SK-N-SH (cell line): ENCODE data around the gene ZKSCAN1. TPM values are rescaled to one million over a fixed set of nuclear protein-coding genes. Genes with fewer than 3 reads are reported as not detected.

Experiments used
- CTCF ChIA-PET: fragments of 300-600, 350-600 bp; formaldehyde crosslinking; extraction: SDS; loops from one replicate; lab custom pipeline; 2021; lab: Yijun Ruan, JAX
- POLR2A ChIA-PET: fragments of 350-600 bp; sonication (Branson Sonifier 250); formaldehyde crosslinking; extraction: SDS; loops from one replicate; lab custom pipeline; 2020; ENCODE audit warnings: antibody characterized with exemption, inconsistent platforms; lab: Yijun Ruan, JAX
- DNase-seq: peaks from one replicate; pipeline ENCODE4 v3.0.0; 2012
- H2AFZ ChIP-seq: fragments of 200-600 bp; sonication (generic); 2 replicates; pipeline ENCODE4 v1.8.1; 2016; ENCODE audit warnings: antibody characterized with exemption, mild to moderate bottlenecking, low read depth
- H3F3A ChIP-seq: fragments of 200-600 bp; sonication (generic); replicated peaks from 2 replicates; pipeline ENCODE3; 2016; ENCODE audit warnings: antibody characterized with exemption, mild to moderate bottlenecking; ENCODE audit not compliant: insufficient read depth
- H3K27ac ChIP-seq, 2 experiments: fragments of 200-500 bp in 1 of 2; fragments of 200-600 bp in 1 of 2; sonication (Bioruptor generic) in 1 of 2; sonication (generic), shearing (Covaris generic) in 1 of 2; 2 replicates each; pipeline versions ENCODE4 v1.5.1 to v1.6.1; 2014 to 2016; ENCODE audit warnings: low read depth in 2 of 2, inconsistent platforms in 1 of 2, low read length in 1 of 2, mild to moderate bottlenecking in 1 of 2, mixed read lengths in 1 of 2
- H3K27me3 ChIP-seq: fragments of 200-600 bp; sonication (generic), shearing (Covaris generic); 2 replicates; pipeline ENCODE4 v1.6.1; 2016; ENCODE audit warnings: mixed run types; ENCODE audit not compliant: insufficient read depth
- H3K36me3 ChIP-seq, 2 experiments: fragments of 200-500 bp in 1 of 2; fragments of 200-600 bp in 1 of 2; sonication (Bioruptor generic) in 1 of 2; sonication (generic) in 1 of 2; replicated peaks in 1 of 2; 2 replicates each; pipeline versions ENCODE3 to v1.5.1; 2014 to 2016; ENCODE audit warnings: low read length in 1 of 2, mild to moderate bottlenecking in 1 of 2; ENCODE audit not compliant: insufficient read depth in 2 of 2, control insufficient read depth in 1 of 2
- H3K4me1 ChIP-seq, 2 experiments: fragments of 200-500 bp in 1 of 2; fragments of 200-600 bp in 1 of 2; sonication (Bioruptor generic) in 1 of 2; sonication (generic), shearing (Covaris generic) in 1 of 2; 2 replicates each; pipeline versions ENCODE4 v1.5.1 to v1.6.1; 2014 to 2016; ENCODE audit warnings: low read depth in 1 of 2, low read length in 1 of 2, mixed run types in 1 of 2; ENCODE audit not compliant: insufficient read depth in 2 of 2, control insufficient read depth in 1 of 2
- H3K4me2 ChIP-seq: fragments of 200-600 bp; sonication (generic), shearing (Covaris generic); 2 replicates; pipeline ENCODE4 v1.6.1; 2017; ENCODE audit warnings: mixed run types
- H3K4me3 ChIP-seq, 2 experiments: fragments of 200-500 bp in 1 of 2; fragments of 200-600 bp in 1 of 2; sonication (Bioruptor generic) in 1 of 2; sonication (generic), shearing (Covaris generic) in 1 of 2; 2 replicates each; pipeline versions ENCODE4 v1.5.1 to v1.8.1; 2014 to 2016; ENCODE audit warnings: low read depth in 2 of 2, inconsistent platforms in 1 of 2, low read length in 1 of 2, mild to moderate bottlenecking in 1 of 2, mixed read lengths in 1 of 2, moderate library complexity in 1 of 2
- H3K79me2 ChIP-seq: fragments of 200-600 bp; sonication (generic); 2 replicates; pipeline ENCODE4 v1.8.1; 2017; ENCODE audit warnings: mild to moderate bottlenecking; ENCODE audit not compliant: insufficient read depth
- H3K9ac ChIP-seq: fragments of 200-600 bp; sonication (generic); 2 replicates; pipeline ENCODE4 v1.6.1; 2017; ENCODE audit warnings: mixed run types
- H3K9me2 ChIP-seq: fragments of 200-600 bp; sonication (generic); 2 replicates; pipeline ENCODE4 v1.6.1; 2017; ENCODE audit warnings: mixed run types
- H3K9me3 ChIP-seq: fragments of 200-600 bp; sonication (generic); 2 replicates; pipeline ENCODE4 v1.6.1; 2017; ENCODE audit warnings: mixed run types, mild to moderate bottlenecking, moderate library complexity
- H4K20me1 ChIP-seq: fragments of 200-600 bp; sonication (generic); 2 replicates; pipeline ENCODE4 v1.6.1; 2017; ENCODE audit warnings: mild to moderate bottlenecking, mixed run types; ENCODE audit not compliant: insufficient read depth
- CHD2 ChIP-seq: fragments of 150-350 bp; IDR thresholded peaks from 2 replicates; pipeline ENCODE4 v1.6.1; 2018; ENCODE audit warnings: low read length; ENCODE audit not compliant: partially characterized antibody
- EZH2phosphoT487 ChIP-seq: fragments of 200-600 bp; sonication (generic); IDR thresholded peaks from 2 replicates; pipeline ENCODE4 v1.6.1; 2017; ENCODE audit warnings: low read depth, mixed run types, mild to moderate bottlenecking, antibody characterized with exemption, moderate library complexity, borderline replicate concordance
- FOSL2 ChIP-seq: IDR thresholded peaks from 2 replicates; pipeline ENCODE4 v1.4.0; 2012; ENCODE audit warnings: low read depth, mild to moderate bottlenecking, moderate library complexity, borderline replicate concordance
- GABPA ChIP-seq: IDR thresholded peaks from 2 replicates; pipeline ENCODE4 v1.4.0; 2012; ENCODE audit warnings: low read depth, mild to moderate bottlenecking
- JUND ChIP-seq: IDR thresholded peaks from 2 replicates; pipeline ENCODE4 v1.4.0; 2012
- POLR2AphosphoS5 ChIP-seq: IDR thresholded peaks from 2 replicates; pipeline ENCODE4 v1.6.1; 2012; ENCODE audit warnings: low read depth, low read length
- RCOR1 ChIP-seq: fragments of 150-350 bp; IDR thresholded peaks from 2 replicates; pipeline ENCODE4 v1.6.1; 2017; ENCODE audit warnings: antibody characterized with exemption, low read length
- REST ChIP-seq: IDR thresholded peaks from 2 replicates; pipeline ENCODE4 v1.6.1; 2012; ENCODE audit warnings: mild to moderate bottlenecking, low read depth, low read length, moderate library complexity
- SIN3A ChIP-seq: IDR thresholded peaks from 2 replicates; pipeline ENCODE4 v1.6.1; 2012; ENCODE audit warnings: low read depth, mild to moderate bottlenecking, low read length, moderate library complexity, borderline replicate concordance
- SMC3 ChIP-seq: IDR thresholded peaks from 2 replicates; pipeline ENCODE4 v1.6.1; 2012; ENCODE audit warnings: low read depth, low read length, improper control_type of control experiment
- TCF12 ChIP-seq: IDR thresholded peaks from 2 replicates; pipeline ENCODE4 v1.4.0; 2012
- ZBTB33 ChIP-seq: IDR thresholded peaks from 2 replicates; pipeline ENCODE4 v1.4.0; 2012; ENCODE audit warnings: low read depth, borderline replicate concordance
- WGBS: methylation state at CpG from one replicate; pipeline ENCODE4 v1.1.6; 2017; ENCODE audit warnings: low lambda C conversion rate; 5-methylcytosine and 5-hydroxymethylcytosine counted together
- polyA plus RNA-seq, 3 experiments: library from polyadenylated mRNA; depleted of rRNA; stranded (reverse); fragments of >200 nt; gene quantifications; 2 replicates each; pipeline ENCODE4 v1.2.3, GENCODE V29; 2012

ZKSCAN1 gene
- polyA plus RNA-seq, 1 of the 3 experiments (the other 2 are of a cell fraction) = 21.1 TPM

DNA sequence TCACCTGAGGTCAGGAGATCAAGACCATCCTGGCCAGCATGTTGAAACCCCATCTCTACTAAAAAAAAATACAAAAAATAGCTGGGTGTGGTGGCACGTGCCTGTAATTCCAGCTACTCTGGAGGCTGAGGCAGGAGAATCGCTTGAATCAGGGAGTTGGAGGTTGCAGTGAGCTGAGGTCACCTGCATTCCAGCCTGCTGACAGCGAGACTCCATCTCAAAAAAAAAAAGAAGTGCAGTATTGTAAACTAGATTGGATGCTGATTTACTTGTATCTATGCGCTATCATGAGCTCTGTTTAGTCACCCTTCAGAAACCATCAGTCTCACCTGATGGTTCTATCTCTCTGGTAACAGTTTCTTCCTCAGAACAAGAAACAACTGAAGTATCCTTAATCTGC, 48.0 kb downstream of the ZKSCAN1 start:
- H3K4me1 ChIP-seq = peaks cover 0 to 21% of the 10 kb centered on the region in 2 experiments; a peak in 1 of 4 replicates
- DNase-seq = no peak
- H3K9me3 ChIP-seq = no peaks in the 10 kb centered on the region
- WGBS = 98% methylated on average over 4 of the region's 4 CpGs
- H3F3A ChIP-seq = peaks cover 34% of the 10 kb centered on the region
- H3K27me3 ChIP-seq = no peaks in the 10 kb centered on the region
- H4K20me1 ChIP-seq = no peaks in the 10 kb centered on the region
- no peak overlapping the region for H3K4me3 ChIP-seq
- no peak overlapping the region for H3K27ac ChIP-seq
- no peaks in the 10 kb centered on the region for H3K79me2 ChIP-seq
- ChIA-PET POLR2A (interaction anchor here (0.6 to 1.3 kb wide), 4 partner anchors 11 to 48 kb away, joined by 3 to 7 read pairs (median 3); partner anchors contain the start of genes ZKSCAN1 and ZSCAN21), CTCF (interaction anchor here (1.1 to 2.4 kb wide), 6 partner anchors 10 to 84 kb away, joined by 4 to 10 read pairs (median 8); partner anchors contain the start of gene ZSCAN21)
- H3K9me2 ChIP-seq = no peaks in the 10 kb centered on the region
- peaks cover 32 to 58% of the 10 kb centered on the region in 2 experiments for H3K36me3 ChIP-seq
- H2AFZ ChIP-seq = no peak overlapping the region
- no peak overlapping the region for H3K4me2 ChIP-seq
- H3K9ac ChIP-seq = no peak overlapping the region
- no peak for TF ChIP-seq REST
- no peak for TF ChIP-seq CHD2
- no peak for TF ChIP-seq GABPA
- TF ChIP-seq JUND = no peak
- no peak for TF ChIP-seq ZBTB33
- TF ChIP-seq SMC3 = no peak
- no peak for TF ChIP-seq EZH2phosphoT487
- no peak for TF ChIP-seq TCF12
- no peak for TF ChIP-seq POLR2AphosphoS5

DNA sequence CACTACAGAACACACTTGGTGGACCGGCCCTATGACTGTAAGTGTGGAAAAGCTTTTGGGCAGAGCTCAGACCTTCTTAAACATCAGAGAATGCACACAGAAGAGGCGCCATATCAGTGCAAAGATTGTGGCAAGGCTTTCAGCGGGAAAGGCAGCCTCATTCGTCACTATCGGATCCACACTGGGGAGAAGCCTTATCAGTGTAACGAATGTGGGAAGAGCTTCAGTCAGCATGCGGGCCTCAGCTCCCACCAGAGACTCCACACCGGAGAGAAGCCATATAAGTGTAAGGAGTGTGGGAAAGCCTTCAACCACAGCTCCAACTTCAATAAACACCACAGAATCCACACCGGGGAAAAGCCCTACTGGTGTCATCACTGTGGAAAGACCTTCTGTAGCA, 48.8 kb downstream of the ZKSCAN1 start:
- H3K4me2 ChIP-seq = no peak overlapping the region
- no peaks in the 10 kb centered on the region for H3K27me3 ChIP-seq
- peaks cover 0 to 21% of the 10 kb centered on the region in 2 experiments; a peak in 1 of 4 replicates for H3K4me1 ChIP-seq
- no peaks in the 10 kb centered on the region for H3K9me3 ChIP-seq
- H3K4me3 ChIP-seq = no peak overlapping the region
- 98% methylated on average over 9 of the region's 9 CpGs for WGBS
- no peak for TF ChIP-seq RCOR1
- TF ChIP-seq SIN3A = no peak
- TF ChIP-seq FOSL2 = no peak
- no peak overlapping the region for H3K27ac ChIP-seq
- peaks cover 24 to 56% of the 10 kb centered on the region in 2 experiments for H3K36me3 ChIP-seq
- H2AFZ ChIP-seq = no peak overlapping the region
- CTCF ChIA-PET = interaction anchor here (1.2 to 2.4 kb wide), 7 partner anchors 9 to 84 kb away, joined by 4 to 10 read pairs (median 8); partner anchors contain the start of genes ZNF3 and ZSCAN21
- H3F3A ChIP-seq = peaks cover 38% of the 10 kb centered on the region
- DNase-seq = no peak
- POLR2A ChIA-PET = interaction anchor here (0.9 to 1.3 kb wide), 4 partner anchors 12 to 187 kb away, joined by 3 to 7 read pairs (median 3); partner anchors contain the start of genes OR2AE1, ZKSCAN1 and ZSCAN21
- H4K20me1 ChIP-seq = no peaks in the 10 kb centered on the region
- no peak overlapping the region for H3K9ac ChIP-seq
- no peaks in the 10 kb centered on the region for H3K79me2 ChIP-seq
- no peaks in the 10 kb centered on the region for H3K9me2 ChIP-seq
